T-helper 2 cell treated with Interferon-gamma antibody and Interleukin-4, amounts not matched to agents 100 ng/mL and 5 ng/mL, for 36 hours (primary cell): ENCODE data around the gene LCN1. TPM values are rescaled to one million over a fixed set of nuclear protein-coding genes. Genes with fewer than 3 reads are reported as not detected.

Experiments used
- intact Hi-C: fragments of 100-400 bp; cut with micrococcal nuclease; formaldehyde crosslinking; loops from one replicate; pipeline ENCODE4 v1.15.1; 2023
- total RNA-seq: library from RNA; stranded (reverse); gene quantifications from 2 replicates; pipeline ENCODE4 v1.2.3, GENCODE V29; 2022

LCN1 gene
- total RNA-seq, 1 donor from 2014 or later: not detected

DNA sequence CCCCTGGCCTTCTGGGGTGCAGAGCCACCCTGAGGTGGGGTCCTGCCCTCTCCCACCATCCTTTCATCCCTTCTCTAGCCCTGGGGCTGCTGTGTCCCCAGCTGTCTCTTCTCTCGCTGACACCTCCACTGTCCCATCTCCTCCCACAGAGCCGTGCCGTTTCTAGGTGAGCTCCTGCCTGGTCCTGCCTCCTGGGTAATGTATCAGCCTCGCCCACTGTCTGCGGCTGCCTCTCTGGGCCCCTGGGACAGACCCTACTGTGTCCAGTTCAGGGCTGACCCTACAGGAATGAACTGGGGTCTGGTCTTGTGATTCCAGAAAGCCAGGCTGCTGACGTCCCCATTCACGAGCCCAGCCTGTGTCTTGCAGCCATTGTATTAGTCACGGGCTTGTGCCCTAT is 44.4 kb downstream of the LCN1 start:
- intact Hi-C loops: no loop called here

DNA sequence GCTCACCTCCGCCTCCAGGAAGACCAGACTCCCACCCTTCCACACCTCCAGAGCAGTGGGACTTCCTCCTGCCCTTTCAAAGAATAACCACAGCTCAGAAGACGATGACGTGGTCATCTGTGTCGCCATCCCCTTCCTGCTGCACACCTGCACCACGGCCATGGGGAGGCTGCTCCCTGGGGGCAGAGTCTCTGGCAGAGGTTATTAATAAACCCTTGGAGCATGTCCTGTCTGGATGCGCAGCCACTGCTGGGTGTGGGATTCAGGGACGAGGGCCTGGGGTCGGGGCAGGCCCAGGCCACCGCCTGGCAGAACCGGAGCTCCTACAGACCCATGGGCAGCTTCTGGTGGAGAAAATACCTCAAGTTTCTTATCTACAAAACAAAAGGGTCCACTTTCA is 45.3 kb downstream of the LCN1 start:
- intact Hi-C loops: no loop called here

DNA sequence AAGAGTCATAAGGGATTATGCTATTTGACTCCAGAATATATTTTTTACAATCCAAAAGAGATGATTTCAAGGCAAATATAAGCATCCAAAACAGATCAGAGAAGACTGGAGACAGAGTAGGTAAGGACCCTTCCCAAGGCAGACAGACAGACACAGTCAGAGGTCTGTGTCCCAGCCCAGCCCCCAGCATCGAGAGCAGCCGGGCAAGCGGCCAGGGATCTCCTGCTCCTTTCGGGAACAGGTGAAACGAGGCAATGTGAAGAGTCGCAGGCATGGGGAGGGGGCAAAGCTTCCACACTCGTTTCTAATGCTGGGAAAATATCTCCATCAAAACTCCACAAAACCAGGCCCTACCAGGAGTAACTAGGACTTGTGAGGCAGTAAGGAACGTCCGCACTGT is 46.1 kb downstream of the LCN1 start:
- intact Hi-C loops: no loop called here

DNA sequence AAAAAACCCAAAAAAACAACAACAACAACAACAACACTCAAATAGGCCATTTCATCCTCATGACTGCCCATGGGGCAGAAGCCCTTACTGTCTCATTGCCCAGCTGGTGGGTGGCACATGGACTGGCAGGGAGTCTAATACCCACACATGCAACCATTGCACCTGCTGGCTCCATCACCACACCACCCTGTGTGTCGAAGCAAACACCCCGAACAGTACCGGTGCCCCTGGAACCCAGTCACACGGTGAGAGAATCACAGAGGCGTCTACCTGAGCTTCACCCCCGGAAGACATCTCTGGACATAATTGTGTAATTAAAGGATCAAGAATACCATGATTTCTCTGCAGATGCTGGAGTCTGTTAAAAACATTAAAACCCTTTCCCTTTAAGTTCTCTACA is 46.8 kb downstream of the LCN1 start:
- intact Hi-C loops: no loop called here

DNA sequence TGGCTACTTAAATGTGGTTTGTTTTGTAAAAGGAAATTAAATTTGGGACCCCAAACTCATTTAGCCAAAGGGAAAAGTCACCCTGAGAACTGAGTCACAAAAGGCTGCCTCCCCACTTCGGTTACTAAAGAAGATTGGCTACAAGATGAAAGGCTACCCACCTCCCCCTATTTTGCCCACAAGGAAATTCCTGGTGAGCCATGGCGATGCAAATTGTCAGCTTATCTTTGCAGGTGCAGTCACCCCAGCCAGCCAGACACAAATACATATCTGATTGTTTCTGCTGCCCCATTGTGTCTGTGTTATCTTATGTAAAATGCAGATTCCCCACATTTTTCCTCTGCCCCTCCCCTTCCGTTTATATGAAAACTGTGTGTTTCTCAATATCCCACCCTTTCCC is 49.2 kb downstream of the LCN1 start:
- intact Hi-C loops: no loop called here

DNA sequence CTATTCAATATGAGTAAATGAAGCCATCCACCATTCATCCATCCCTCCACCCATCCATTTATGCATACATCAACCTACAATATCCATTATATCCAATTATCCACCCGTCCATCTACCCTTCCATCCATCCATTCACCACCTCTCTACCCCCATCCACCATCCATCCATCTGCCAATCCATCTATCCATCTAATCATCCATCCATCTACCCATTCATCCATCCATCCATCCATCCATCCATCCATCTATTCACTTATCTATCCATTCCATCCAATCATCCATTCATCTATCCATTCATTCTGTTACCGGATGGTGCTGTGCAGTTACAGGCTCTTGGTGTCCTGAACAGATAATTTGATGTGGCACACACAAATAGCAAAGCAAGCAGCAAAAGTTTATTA is 51.0 kb downstream of the LCN1 start:
- intact Hi-C loops: no loop called here

DNA sequence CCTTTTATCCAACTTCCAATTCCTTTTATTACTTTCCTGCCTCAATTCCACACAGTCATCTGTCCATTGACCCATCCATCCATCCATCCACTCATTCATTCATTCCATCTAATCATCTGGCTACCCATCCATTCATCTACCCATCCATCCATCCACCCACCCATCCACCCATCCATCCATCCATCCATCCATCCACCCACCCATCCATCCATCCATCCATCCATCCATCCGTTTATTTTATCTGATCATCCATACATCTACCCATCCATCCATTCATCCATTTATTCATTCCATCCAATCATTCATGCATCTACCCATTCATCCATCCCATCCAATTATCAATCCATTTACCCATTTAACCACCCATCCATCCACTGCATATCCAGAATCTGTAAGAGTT is 51.9 kb downstream of the LCN1 start:
- intact Hi-C loops: no loop called here

DNA sequence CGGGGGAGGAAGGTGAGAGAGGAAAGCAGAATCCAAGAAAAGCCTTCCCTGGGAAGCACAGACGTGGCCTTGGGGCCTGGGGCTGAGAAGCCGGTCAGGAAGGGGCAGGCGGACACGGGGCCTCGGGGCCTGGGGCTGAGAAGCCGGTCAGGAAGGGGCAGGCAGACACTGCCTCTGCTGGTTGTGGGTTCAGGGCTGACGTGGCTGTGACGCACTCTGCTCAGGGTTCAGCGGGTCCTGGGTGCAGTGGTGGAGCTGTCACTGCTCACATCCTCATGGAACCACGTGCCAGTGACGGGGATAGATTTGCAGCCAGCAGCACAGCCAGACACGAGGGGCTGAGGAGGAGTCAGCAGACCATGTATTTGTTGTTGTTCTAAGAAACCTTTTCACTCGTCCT is 53.1 kb downstream of the LCN1 start:
- intact Hi-C loops: no loop called here

DNA sequence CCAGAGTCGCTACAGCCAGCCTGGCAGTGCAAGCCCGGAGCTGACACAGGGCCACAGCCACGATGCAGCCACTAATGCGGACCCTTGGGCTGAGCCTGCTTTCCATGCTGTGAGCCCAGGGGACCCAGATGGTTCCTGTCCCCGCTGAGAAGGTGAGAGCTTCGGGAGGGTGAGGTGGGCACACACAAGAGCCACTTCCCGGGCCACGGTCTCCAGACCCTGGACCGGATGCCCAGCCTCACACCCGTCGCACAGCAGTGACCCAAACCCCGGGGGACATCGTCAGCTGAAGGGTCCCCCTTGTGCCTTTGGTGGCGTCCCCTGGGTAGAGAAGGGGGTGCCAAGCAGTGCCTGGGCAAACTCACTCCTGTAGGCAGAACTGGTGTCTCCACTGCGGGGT is 53.7 kb downstream of the LCN1 start:
- intact Hi-C loops: no loop called here

Other genes starting within 250 kb of the LCN1 start
- gene PPP1R26, start 41.7 kb upstream of the LCN1 start, total RNA-seq: 1.0 and 1.1 TPM in 2 replicates
- 38.9 TPM in 2 replicates for gene MRPS2, start 20.8 kb upstream of the LCN1 start, total RNA-seq
- gene OBP2A, start 24.7 kb downstream of the LCN1 start, total RNA-seq: not detected in 2 replicates
- gene PAEP, start 40.3 kb downstream of the LCN1 start, total RNA-seq: not detected in 2 replicates
- gene GLT6D1, start 118.1 kb downstream of the LCN1 start, total RNA-seq: not detected in 2 replicates
- not detected in 2 replicates for gene LCN9, start 141.9 kb downstream of the LCN1 start, total RNA-seq
- gene SOHLH1, start 178.0 kb downstream of the LCN1 start, total RNA-seq: not detected in 2 replicates
- not detected in 2 replicates for gene KCNT1, start 180.7 kb downstream of the LCN1 start, total RNA-seq